ENCODE data around the gene MAP2K7. TPM values are rescaled to one million over a fixed set of nuclear protein-coding genes. Genes with fewer than 3 reads are reported as not detected.

Gene MAP2K7
- total RNA-seq, 2 donors from 2014 or later = 26.3 to 38.3 TPM

DNA sequence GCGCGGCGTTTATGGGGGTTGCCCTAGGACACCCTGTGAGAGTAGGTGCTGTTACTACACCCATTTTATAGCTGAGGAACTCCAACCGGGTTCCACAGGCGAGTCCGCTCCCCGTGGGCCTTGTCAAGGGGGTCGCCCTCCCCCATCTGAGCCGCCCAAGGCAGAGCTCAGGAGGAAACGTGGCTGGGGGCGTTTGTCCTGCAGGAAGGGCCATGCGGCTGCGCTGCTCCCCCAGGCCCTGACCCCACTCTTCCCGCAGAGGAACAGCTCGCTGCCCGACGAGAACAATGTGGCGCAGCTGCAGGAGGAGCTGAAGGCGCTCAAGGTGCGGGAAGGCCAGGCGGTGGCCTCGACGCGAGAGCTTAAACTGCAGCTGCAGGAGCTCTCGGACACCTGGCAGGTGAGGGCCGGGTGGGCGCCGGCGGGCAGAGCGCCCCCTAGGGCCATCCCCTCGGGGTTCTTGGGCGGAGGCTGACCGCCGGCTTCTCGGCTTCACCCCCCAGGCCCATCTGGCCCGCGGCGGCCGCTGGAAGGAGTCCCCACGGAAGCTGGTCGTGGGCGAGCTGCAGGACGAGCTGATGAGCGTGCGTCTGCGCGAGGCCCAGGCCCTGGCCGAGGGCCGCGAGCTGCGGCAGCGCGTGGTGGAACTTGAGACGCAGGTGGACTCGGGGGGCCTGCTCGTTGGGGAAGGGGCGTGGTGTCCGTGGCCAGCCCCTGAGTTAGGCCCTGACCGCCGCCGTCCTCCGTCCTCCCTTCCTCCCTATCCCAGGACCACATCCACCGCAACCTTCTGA, 41.9 kb upstream of the MAP2K7 start:
- intact Hi-C loops (cut with DNase I) = no loop called here

DNA sequence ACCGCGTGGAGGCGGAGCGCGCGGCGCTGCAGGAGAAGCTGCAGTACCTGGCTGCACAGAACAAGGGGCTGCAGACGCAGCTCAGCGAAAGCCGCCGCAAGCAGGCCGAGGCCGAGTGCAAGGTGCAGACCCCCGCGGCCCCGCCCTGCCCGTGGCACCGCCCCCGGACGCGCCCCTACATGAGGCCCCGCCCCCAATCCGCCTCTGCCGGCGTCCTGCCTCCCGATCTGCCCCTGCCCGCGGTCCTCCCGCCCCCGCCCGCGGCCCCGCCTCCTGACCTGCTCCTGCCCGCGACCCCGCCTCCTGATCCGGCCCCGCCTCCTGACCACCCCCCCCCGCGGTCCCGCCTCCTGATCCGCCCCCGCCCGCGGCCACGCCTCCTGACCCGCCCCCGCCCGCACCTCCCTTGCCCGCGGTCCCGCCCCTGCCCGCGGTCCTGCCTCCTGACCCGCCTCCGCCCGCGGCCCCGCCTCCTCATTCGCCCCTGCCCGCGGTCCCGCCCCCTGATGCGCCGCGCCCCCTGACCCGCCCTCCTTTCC, 41.2 kb upstream of the MAP2K7 start:
- Histone ChIP-seq H3K36me3 (no peaks in the 10 kb centered on the region), H3K9me3 (no peaks in the 10 kb centered on the region), H3K4me3 (peak overlapping the region; percentile 17), H3K27ac (no peak overlapping the region), H3K27me3 (peaks cover 33% of the 10 kb centered on the region), H3K9ac (ENCODE audit: low read depth in 2 of 2, low read length in 2 of 2) (no peak overlapping the region), H3K4me1 (peaks cover 7% of the 10 kb centered on the region)
- TF ChIP-seq, protein P1, sequence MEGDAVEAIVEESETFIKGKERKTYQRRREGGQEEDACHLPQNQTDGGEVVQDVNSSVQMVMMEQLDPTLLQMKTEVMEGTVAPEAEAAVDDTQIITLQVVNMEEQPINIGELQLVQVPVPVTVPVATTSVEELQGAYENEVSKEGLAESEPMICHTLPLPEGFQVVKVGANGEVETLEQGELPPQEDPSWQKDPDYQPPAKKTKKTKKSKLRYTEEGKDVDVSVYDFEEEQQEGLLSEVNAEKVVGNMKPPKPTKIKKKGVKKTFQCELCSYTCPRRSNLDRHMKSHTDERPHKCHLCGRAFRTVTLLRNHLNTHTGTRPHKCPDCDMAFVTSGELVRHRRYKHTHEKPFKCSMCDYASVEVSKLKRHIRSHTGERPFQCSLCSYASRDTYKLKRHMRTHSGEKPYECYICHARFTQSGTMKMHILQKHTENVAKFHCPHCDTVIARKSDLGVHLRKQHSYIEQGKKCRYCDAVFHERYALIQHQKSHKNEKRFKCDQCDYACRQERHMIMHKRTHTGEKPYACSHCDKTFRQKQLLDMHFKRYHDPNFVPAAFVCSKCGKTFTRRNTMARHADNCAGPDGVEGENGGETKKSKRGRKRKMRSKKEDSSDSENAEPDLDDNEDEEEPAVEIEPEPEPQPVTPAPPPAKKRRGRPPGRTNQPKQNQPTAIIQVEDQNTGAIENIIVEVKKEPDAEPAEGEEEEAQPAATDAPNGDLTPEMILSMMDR (IDR thresholded peaks at IDR 0.05) = no peak
- intact Hi-C loops (cut with DNase I) = no loop called here
- peak; percentile 87 for DNase-seq

More for the DNA sequence above, 41.9 kb upstream of the MAP2K7 start:
- H3K9ac ChIP-seq (ENCODE audit: low read depth in 2 of 2, low read length in 2 of 2) = no peak overlapping the region
- H3K4me3 ChIP-seq = peak overlapping the region; percentile 17
- no peak for DNase-seq
- H3K27ac ChIP-seq = no peak overlapping the region
- H3K9me3 ChIP-seq = no peaks in the 10 kb centered on the region
- H3K27me3 ChIP-seq = peaks cover 33% of the 10 kb centered on the region
- no peaks in the 10 kb centered on the region for H3K36me3 ChIP-seq
- TF ChIP-seq, protein P1 (IDR thresholded peaks at IDR 0.05) = no peak
- H3K4me1 ChIP-seq = peaks cover 7% of the 10 kb centered on the region

DNA sequence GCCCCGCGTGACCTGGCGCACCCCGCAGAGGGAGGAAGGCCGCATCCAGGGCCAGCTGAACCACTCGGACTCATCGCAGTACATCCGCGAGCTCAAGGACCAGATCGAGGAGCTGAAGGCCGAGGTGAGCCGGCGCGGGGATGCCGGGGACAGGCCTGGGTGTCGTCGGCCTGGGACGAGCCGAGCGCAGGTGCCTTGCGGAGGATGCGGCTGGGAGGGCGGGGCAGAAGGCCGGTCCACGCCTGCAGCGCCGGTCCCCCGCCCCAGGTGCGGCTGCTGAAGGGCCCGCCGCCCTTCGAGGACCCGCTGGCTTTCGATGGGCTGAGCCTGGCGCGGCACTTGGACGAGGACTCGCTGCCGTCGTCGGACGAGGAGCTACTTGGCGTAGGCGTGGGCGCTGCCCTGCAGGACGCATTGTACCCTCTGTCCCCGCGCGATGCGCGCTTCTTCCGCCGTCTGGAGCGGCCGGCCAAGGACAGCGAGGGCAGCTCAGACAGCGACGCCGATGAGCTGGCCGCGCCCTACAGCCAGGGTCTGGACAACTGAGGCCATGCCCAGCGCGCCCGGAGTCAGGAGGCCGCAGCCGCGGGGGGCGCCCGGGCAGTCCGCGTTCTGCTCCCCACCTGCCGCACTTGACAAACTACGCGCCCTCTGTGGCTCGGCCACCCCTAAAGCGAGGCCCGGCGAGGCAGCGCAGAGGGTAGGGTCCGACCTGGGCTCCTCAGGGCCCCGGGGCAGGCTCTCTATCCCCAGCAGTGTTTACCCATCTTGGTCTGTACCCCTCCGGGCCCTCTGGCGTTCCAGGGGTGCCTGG, 40.3 kb upstream of the MAP2K7 start:
- Histone ChIP-seq H3K9ac (ENCODE audit: low read depth in 2 of 2, low read length in 2 of 2) (no peak overlapping the region), H3K36me3 (no peaks in the 10 kb centered on the region), H3K27ac (no peak overlapping the region), H3K4me1 (peaks cover 9% of the 10 kb centered on the region), H3K4me3 (no peak overlapping the region), H3K27me3 (peaks cover 33% of the 10 kb centered on the region), H3K9me3 (no peaks in the 10 kb centered on the region)
- TF ChIP-seq, protein P1 (IDR thresholded peaks at IDR 0.05) = no peak
- intact Hi-C loops (cut with DNase I) = no loop called here
- DNase-seq = no peak

DNA sequence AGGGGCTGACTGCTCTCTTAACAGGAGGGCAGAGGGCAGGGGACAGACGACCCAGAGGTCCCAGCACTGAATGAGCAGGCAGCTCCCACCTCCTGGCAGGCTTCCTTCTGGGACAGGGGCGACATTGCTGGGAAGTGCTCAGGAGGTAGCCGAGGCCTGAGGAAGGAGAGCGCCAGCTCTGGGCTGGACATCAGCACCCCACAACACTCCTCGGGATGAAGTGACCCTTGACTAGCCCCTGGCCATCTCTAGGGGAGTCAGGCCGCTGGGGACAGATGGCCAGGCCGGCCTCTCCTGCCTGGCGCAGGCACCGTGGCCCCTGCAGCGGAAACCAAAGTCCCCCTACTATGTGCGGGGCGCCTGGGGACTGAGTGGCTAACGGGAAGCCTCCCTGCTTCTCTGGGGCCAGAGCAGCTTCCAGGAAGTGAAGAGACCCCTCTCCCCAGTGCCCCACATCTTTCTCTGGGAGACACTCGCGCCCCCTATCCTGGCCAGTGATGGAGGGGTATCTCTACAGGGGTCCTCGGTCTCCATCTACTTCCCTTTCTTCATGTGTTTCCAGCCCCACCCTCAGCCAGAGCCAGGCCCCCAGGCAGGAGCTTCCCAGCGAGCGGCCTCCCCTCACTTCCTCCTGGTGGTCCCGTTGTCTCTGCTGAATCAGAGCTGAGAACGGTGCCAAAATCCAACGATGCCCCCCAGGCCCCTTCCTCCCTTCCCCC, 39.5 kb upstream of the MAP2K7 start:
- H3K36me3 ChIP-seq = no peaks in the 10 kb centered on the region

More for the DNA sequence above, 39.5 kb upstream of the MAP2K7 start:
- Histone ChIP-seq H3K27me3 (peaks cover 33% of the 10 kb centered on the region), H3K9me3 (no peaks in the 10 kb centered on the region), H3K27ac (no peak overlapping the region), H3K4me3 (no peak overlapping the region), H3K4me1 (peaks cover 12% of the 10 kb centered on the region), H3K9ac (ENCODE audit: low read depth in 2 of 2, low read length in 2 of 2) (no peak overlapping the region)
- DNase-seq = no peak
- TF ChIP-seq, protein P1 (IDR thresholded peaks at IDR 0.05) = no peak
- intact Hi-C loops (cut with DNase I) = no loop called here

Data from colonic mucosa (tissue), 4 donors.